MM.1S (cell line): ENCODE measurements around the gene ADD1.

Source experiments
- EZH2 ChIP-seq: fragments of 300-600 bp; sonication (generic); optimal IDR thresholded peaks from 2 replicates; pipeline ENCODE3; 2017; ENCODE audit warnings: low read depth, mild to moderate bottlenecking, antibody characterized with exemption, low read length, mixed read lengths
- EZH2phosphoT487 ChIP-seq: fragments of 300-600 bp; sonication (generic); IDR thresholded peaks from 2 replicates; pipeline ENCODE4 v1.6.1; 2018; ENCODE audit warnings: antibody characterized with exemption, low read length
- TF ChIP-seq, protein P1 (sequence below): fragments of 300-600 bp; sonication (generic); IDR thresholded peaks from 2 replicates; pipeline ENCODE4 v1.5.1; 2016; ENCODE audit warnings: antibody characterized with exemption, low read length, mixed read lengths

GRCh38 chr4:2932321-2932950 is 88.8 kb downstream of the ADD1 start:
- TF ChIP-seq, protein P1, sequence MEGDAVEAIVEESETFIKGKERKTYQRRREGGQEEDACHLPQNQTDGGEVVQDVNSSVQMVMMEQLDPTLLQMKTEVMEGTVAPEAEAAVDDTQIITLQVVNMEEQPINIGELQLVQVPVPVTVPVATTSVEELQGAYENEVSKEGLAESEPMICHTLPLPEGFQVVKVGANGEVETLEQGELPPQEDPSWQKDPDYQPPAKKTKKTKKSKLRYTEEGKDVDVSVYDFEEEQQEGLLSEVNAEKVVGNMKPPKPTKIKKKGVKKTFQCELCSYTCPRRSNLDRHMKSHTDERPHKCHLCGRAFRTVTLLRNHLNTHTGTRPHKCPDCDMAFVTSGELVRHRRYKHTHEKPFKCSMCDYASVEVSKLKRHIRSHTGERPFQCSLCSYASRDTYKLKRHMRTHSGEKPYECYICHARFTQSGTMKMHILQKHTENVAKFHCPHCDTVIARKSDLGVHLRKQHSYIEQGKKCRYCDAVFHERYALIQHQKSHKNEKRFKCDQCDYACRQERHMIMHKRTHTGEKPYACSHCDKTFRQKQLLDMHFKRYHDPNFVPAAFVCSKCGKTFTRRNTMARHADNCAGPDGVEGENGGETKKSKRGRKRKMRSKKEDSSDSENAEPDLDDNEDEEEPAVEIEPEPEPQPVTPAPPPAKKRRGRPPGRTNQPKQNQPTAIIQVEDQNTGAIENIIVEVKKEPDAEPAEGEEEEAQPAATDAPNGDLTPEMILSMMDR, result no peak
- TF ChIP-seq EZH2phosphoT487 (no peak), EZH2 (no peak)
